ENCODE measurements around the gene QRSL1.
"Not testable (repeated sequence)": the region's sequence is repeated elsewhere in the genome, so short reads cannot be mapped to it uniquely, and the experiment has no call there.

The QRSL1 gene, protein sequence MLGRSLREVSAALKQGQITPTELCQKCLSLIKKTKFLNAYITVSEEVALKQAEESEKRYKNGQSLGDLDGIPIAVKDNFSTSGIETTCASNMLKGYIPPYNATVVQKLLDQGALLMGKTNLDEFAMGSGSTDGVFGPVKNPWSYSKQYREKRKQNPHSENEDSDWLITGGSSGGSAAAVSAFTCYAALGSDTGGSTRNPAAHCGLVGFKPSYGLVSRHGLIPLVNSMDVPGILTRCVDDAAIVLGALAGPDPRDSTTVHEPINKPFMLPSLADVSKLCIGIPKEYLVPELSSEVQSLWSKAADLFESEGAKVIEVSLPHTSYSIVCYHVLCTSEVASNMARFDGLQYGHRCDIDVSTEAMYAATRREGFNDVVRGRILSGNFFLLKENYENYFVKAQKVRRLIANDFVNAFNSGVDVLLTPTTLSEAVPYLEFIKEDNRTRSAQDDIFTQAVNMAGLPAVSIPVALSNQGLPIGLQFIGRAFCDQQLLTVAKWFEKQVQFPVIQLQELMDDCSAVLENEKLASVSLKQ

DNA sequence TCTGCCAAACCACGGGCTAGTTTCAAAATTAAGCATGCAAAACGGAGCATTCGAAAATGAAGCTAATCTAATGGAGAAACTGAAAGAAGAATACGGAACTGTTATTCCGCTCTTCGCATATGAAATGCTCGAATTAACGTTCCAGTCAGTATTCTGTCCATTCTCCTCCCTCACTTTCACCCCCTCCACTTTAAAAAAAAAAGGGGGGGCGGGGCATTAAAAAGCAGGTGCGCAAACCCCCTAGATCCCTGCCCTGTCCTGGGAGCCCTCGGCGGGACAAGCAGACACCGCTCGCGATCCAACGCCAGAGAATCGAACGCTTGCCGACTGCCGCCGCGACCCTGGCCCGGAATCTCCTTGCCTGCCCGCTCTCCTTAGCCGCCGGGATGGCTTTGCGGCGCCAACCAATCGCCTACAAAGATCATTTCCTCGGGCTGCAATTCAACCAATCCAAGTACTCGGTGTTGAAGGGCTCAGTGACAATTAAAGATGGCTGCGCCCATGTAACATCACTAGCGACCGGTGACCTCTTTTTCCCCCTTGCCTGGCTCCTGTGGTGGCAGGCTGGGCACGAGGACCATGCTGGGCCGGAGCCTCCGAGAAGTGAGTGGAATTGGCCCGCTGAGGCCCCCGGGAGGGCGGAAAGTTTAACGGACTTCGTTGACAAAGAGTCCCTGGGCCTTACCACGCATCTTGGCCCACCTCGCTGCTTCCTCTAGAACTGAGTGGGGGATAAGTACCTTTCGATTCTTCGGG lies at the start of gene QRSL1, which contains the start of gene RTN4IP1:
QRSL1 (plus strand) TSS at position 476 of the 756 bp plus-strand sequence; CDS start at position 580, 104 bp downstream.
RTN4IP1 (minus strand) TSS at position 396 of the 756 bp plus-strand sequence. CDS start 477 bp downstream, outside the sequence.
- peak; percentile 86 for DNase-seq

DNA sequence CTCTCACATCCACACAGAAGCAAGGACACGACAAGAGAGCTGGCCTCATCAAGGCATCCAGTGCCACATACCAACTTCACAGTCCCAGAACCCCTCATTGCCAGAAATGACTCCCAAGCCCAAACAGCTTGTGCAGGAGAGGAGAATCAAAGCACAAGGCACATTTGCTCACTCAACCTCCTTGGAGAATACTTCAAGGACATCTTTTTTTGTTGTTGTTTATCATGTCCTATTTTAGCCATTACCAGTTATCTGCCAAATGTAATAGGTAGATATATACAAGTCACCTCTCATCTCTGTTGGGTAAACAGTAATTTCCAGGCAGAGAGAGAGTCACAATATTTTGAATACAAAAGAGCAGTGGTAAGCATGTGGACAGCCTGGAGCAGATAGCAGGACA lies 47.9 kb upstream of the QRSL1 start:
- no peak for DNase-seq

DNA sequence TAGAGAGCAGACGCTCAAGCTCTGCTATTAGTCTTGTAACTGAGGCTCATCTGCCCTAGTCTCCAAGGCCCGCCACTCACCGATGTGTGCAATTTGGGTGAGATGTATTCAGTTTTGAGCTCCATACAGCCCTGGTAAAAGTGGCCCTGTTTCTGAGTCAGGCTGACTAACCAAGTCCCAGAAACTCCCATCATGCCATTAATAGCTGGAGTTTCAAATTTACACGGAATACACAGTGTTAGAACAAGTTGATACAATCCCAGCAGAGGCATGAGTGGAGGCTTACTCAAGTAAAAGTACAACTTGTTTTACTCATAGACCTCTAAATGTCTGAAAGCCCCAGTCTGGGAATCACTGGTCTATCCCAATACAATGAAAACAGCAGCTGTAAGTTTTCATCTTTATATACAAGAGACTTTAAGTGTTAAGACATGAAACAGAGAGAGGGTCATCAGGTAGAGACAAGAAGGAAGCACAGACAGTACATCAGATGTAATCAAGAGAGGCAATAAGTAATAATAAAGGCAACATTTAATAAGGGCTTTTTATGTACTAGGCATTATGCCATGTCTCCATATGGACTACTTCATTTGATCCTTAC lies 42.5 kb upstream of the QRSL1 start:
- DNase-seq: no peak

- not testable (repeated sequence) for DNase-seq
Observed at GRCh38 chr6:106588937-106589336, 40.4 kb upstream of the QRSL1 start.

- no peak for DNase-seq
Observed at GRCh38 chr6:106591111-106591825, 38.1 kb upstream of the QRSL1 start.

- DNase-seq: no peak
Observed at GRCh38 chr6:106599440-106599839, 29.9 kb upstream of the QRSL1 start.

- no peak for DNase-seq
Observed at GRCh38 chr6:106600329-106600728, 29.0 kb upstream of the QRSL1 start.

GRCh38 chr6:106608080-106608668 lies 21.2 kb upstream of the QRSL1 start:
- no peak for DNase-seq

DNA sequence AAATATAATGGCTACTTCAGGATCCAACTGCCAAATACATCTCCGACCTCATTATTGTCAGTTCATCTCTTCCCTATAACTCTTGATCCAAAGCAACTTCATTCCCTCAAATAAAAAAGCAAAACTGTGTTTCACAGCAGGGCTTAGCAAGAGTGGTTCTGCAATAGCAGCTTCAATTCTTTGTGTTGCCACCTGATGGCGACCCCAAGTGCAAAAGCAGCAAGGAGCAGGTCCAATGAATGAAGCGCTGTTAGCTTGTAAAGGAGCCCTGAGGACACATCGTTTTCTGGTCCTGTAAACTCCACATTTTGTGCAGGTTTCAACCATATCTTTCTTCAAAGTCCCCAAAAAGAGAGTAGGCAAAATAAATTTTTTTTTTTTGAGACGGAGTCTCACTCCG lies 19.7 kb upstream of the QRSL1 start:
- DNase-seq: peak; percentile 12

DNA sequence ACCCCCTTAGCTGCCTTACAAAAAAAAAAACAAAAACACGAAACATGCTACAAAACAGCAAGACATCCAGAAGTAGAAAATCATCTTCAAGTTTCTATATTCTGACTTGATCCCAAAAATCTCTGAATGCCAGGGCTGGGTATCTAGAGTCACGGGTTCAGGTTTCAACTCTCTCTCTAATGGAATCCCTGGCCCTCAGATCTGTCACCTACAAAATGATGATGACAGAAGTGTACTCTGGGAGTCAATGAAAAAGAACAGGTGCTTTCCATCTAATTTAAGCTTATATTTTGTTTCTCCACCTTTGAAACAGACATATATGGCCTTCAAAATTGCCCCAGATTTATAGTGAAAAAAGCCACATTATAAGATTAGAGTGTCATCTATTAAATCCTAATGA lies 18.3 kb upstream of the QRSL1 start:
- no peak for DNase-seq

GRCh38 chr6:106612671-106613416 lies 16.5 kb upstream of the QRSL1 start:
- no peak for DNase-seq

DNA sequence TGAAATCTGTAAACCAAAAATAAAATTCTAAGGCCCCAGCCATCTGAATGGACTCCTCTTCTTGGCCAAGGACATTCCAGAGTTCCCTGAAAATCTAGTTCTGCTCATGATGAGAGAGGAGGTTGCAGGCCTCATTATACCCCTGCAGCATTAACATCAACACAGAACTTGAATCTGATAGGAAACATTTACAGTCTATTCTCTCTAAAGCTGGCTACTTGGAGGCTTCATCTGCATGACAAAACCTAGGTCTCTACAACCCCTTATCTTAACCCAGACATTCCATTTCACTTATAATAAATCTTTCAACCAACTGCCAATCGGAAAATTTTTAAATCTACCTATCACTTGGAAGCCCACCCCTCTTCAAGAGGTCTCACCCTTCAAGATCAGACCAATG lies 15.8 kb upstream of the QRSL1 start:
- DNase-seq: no peak

GRCh38 chr6:106614166-106614565 lies 15.2 kb upstream of the QRSL1 start:
- no peak for DNase-seq

DNA sequence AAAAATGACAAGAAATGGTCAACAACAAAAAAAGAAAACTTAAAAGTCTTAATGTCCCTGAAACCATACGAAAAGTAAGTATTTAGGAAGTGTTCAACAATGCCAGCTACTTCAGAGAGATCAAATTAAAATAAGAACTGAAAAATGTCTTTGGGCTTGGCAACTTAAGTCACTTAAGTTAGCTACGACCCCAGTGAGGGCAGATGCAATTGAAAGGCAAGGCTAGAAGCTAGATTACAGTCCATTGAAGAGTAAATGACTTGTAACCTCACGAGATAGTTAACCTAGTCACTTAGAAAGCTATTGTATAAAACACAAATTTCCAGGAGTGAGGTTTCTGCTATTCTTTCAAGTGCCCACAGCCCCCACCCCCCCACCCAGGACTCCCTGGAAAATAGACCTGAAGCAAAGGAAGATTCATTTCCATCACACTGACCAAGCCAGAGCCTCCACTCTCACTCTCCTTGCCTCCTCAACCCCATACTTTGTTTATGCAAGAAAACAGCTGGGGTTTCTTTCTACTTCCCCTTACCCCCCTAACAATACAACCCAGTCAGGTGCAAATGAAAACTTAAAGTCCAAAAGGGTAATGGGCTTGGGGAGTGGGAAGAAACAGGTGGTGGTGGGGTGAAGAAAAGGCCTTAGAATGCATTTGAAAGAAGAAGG lies 14.7 kb upstream of the QRSL1 start:
- DNase-seq: no peak

DNA sequence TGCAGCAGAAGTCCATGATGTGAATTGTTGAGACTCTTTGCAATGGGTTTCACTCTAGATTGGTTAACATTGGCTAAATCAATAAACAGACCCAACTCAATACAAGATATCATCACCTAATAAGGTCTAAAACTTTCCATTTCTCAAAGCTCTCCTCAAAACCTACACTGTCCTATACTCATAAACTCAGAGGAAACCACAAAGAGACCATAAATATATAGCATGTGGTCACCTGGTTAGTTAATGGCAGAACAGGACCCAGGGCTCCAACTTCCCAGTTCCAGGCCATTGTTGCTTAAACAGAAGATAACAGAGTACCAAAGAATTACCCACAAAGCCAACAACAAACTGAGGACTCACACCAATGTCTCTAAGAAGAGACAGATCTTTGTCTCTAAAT lies 12.1 kb upstream of the QRSL1 start:
- DNase-seq: no peak

DNA sequence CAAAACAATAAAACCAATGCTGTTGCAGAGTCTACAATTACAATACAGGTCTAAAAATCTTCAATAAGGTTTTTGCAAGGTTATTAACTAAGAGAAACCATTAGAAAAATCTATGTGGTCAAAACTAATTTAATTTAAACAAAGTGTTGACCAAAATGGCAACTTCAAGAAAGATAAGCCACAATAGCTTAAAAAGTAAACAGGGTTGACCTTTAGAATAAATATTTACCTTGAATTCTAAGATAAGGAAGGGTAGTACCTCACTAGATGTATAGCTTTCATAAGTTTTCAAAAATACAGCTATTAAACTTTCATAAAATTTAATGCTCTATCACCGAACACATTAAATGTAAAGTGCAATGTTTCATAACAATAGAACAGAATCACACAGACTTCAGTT lies 11.5 kb upstream of the QRSL1 start:
- no peak for DNase-seq

DNA sequence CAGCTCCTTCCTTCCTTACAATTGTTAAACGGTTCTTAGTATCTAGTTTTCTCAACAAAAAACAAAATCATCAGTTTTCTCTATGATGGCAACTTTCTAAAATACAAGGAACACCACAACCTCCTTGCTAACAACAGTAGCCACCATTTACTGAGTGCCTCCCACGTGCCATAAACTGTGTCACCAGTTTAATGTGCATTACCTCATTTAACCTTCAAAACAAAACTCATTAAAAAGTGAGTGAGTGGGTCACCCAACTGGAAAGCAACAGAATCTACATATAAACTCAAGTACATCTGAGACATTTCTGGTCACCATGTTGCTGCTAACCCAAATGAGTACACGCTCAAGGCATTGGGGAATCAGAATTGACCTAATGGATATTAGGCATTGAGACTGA lies 11.1 kb upstream of the QRSL1 start:
- DNase-seq: no peak

DNA sequence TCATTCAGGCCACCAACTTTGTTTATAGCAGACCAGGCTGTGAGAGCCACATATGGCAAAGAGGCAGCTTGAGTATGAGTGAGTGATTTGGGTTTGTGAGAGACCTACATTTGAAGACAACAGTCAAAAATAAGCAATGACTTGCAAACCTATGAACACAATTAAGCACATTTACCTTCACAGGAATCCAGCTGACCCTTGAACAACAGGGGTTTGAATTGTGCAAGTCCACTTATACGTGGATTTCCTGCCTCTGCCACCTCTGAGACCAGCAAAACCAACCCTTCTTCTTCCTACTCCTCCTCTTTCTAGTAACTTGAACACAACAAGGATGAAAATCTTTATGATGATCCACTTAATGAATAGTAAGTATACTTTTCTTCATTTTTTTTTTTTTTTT lies 10.2 kb upstream of the QRSL1 start:
- no peak for DNase-seq

DNA sequence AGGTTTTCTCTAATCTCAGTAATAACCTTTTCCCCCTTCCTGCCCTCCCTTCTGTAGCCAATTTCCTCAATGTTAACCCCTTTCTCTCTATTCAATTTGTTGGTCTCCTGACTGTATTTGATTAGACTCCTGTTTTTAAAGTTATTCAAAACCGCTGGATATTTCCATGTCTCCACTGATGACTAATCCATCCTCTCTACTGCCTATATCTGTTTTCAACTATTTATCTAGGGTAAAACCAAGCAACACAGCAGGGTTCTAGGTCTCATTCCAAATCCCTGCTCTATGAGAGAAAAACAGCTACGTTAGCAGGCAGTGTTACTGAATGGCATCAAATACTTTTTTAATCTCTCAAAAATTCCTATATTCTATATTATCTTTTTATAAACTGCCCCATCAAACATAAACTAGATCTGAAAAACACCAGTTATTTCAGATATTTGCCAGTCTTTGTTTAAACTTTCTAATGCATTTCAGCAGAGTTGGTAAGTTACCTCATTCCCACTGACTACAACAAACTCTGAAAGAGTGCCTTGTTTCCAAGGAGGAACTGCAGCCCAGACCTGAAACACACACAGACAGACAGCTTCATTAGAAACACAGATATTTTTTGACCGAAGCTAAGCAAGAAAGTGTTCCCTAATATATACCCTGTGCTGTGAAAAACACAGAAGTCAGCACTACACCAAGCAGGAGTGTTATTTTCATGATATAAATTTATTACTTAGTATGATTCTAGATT lies 8.3 kb upstream of the QRSL1 start:
- DNase-seq: no peak

GRCh38 chr6:106622412-106622811 lies 7.0 kb upstream of the QRSL1 start:
- no peak for DNase-seq

All from stimulated activated CD4-positive, alpha-beta T cell treated with anti-CD3 and anti-CD28 coated beads, Interleukin-1b, Interleukin-23, amount 100 ng/mL, for 48 hours (primary cell).